HG02852 (cell line): Measurements from ENCODE around the gene MYRIP.
A peak's percentile ranks its signal among the peaks of the same experiment; 100 is the strongest.
"Not testable (repeated sequence)": the region's sequence is repeated elsewhere in the genome, so short reads cannot be mapped to it uniquely, and the experiment has no call there.

Experiments
- ATAC-seq: cut with Tn5 transposase; IDR thresholded peaks from one replicate; pipeline ENCODE4 v1.9.1; 2021; ENCODE audit warnings: mild to moderate bottlenecking, moderate library complexity; ENCODE audit not compliant: unreplicated experiment

The MYRIP gene

GRCh38 chr3:39809181-39809994 lies at the start of gene MYRIP:
Gene MYRIP (plus strand): TSS chr3:39809609. CDS start chr3:39900817, 91,208 bp downstream.
- ATAC-seq: peak; percentile 74

GRCh38 chr3:39760325-39760724 lies 49.1 kb upstream of the MYRIP start:
- ATAC-seq: no peak

- ATAC-seq: no peak
Observed at GRCh38 chr3:39762537-39763070, 46.8 kb upstream of the MYRIP start.

GRCh38 chr3:39763390-39763789 lies 46.0 kb upstream of the MYRIP start:
- no peak for ATAC-seq

- no peak for ATAC-seq
Observed at GRCh38 chr3:39765575-39765974, 43.8 kb upstream of the MYRIP start.

GRCh38 chr3:39766433-39766832 lies 43.0 kb upstream of the MYRIP start:
- ATAC-seq: no peak

- ATAC-seq: not testable (repeated sequence)
Observed at GRCh38 chr3:39766909-39767308, 42.5 kb upstream of the MYRIP start.

GRCh38 chr3:39778168-39778567 lies 31.2 kb upstream of the MYRIP start:
- not testable (repeated sequence) for ATAC-seq

GRCh38 chr3:39779511-39780230 lies 29.7 kb upstream of the MYRIP start:
- ATAC-seq: no peak

- no peak for ATAC-seq
Observed at GRCh38 chr3:39780352-39780751, 29.1 kb upstream of the MYRIP start.

- no peak for ATAC-seq
Observed at GRCh38 chr3:39781025-39781424, 28.4 kb upstream of the MYRIP start.

- ATAC-seq: no peak
Observed at GRCh38 chr3:39781632-39782031, 27.8 kb upstream of the MYRIP start.

- ATAC-seq: no peak
Observed at GRCh38 chr3:39783680-39784079, 25.7 kb upstream of the MYRIP start.

- ATAC-seq: no peak
Observed at GRCh38 chr3:39784922-39785321, 24.5 kb upstream of the MYRIP start.

GRCh38 chr3:39788128-39788883 lies 21.1 kb upstream of the MYRIP start:
- no peak for ATAC-seq

GRCh38 chr3:39791603-39792002 lies 17.8 kb upstream of the MYRIP start:
- no peak for ATAC-seq

GRCh38 chr3:39794880-39795279 lies 14.5 kb upstream of the MYRIP start:
- ATAC-seq: no peak

GRCh38 chr3:39801216-39801615 lies 8.2 kb upstream of the MYRIP start:
- ATAC-seq: no peak

- ATAC-seq: not testable (repeated sequence)
Observed at GRCh38 chr3:39802486-39802885, 6.9 kb upstream of the MYRIP start.

- ATAC-seq: no peak
Observed at GRCh38 chr3:39803956-39804355, 5.5 kb upstream of the MYRIP start.

- no peak for ATAC-seq
Observed at GRCh38 chr3:39804951-39805350, 4.5 kb upstream of the MYRIP start.
